OCI-M2 (cell line): ENCODE measurements around the gene SDK1.

Source experiments
- DNase-seq: peaks from one replicate; lab custom pipeline; 2025; ENCODE audit not compliant: unreplicated experiment; lab: John Stamatoyannopoulos, UW

Gene SDK1

GRCh38 chr7:4030346-4030950 lies 729.4 kb downstream of the SDK1 start:
- no peak for DNase-seq

GRCh38 chr7:4033996-4034395 lies 732.9 kb downstream of the SDK1 start:
- no peak for DNase-seq

GRCh38 chr7:4037308-4037707 lies 736.3 kb downstream of the SDK1 start:
- DNase-seq, result no peak

GRCh38 chr7:4037877-4038276 lies 736.8 kb downstream of the SDK1 start:
- DNase-seq, result no peak

- DNase-seq, result no peak
Observed at GRCh38 chr7:4040109-4040928, 739.3 kb downstream of the SDK1 start.

GRCh38 chr7:4042402-4043045 lies 741.5 kb downstream of the SDK1 start:
- DNase-seq, result no peak

GRCh38 chr7:4043988-4044387 lies 742.9 kb downstream of the SDK1 start:
- no peak for DNase-seq

- no peak for DNase-seq
Observed at GRCh38 chr7:4045450-4045849, 744.4 kb downstream of the SDK1 start.

- no peak for DNase-seq
Observed at GRCh38 chr7:4045975-4046374, 744.9 kb downstream of the SDK1 start.

GRCh38 chr7:4048336-4048735 lies 747.3 kb downstream of the SDK1 start:
- DNase-seq, result no peak

- no peak for DNase-seq
Observed at GRCh38 chr7:4049202-4049601, 748.1 kb downstream of the SDK1 start.

GRCh38 chr7:4050126-4050660 lies 749.1 kb downstream of the SDK1 start:
- DNase-seq, result no peak

GRCh38 chr7:4051696-4052095 lies 750.6 kb downstream of the SDK1 start:
- DNase-seq, result no peak

GRCh38 chr7:4052130-4052529 lies 751.1 kb downstream of the SDK1 start:
- no peak for DNase-seq

GRCh38 chr7:4054158-4054557 lies 753.1 kb downstream of the SDK1 start:
- no peak for DNase-seq

GRCh38 chr7:4056552-4057288 lies 755.7 kb downstream of the SDK1 start:
- DNase-seq, result no peak

- DNase-seq, result no peak
Observed at GRCh38 chr7:4057289-4057616, 756.2 kb downstream of the SDK1 start.

- no peak for DNase-seq
Observed at GRCh38 chr7:4058158-4058557, 757.1 kb downstream of the SDK1 start.

- DNase-seq, result no peak
Observed at GRCh38 chr7:4065190-4065589, 764.1 kb downstream of the SDK1 start.

GRCh38 chr7:4066206-4066605 lies 765.2 kb downstream of the SDK1 start:
- no peak for DNase-seq
